Smooth muscle cell (in vitro differentiated cells): ENCODE data around the gene TNS3. TPM values are rescaled to one million over a fixed set of nuclear protein-coding genes. Genes with fewer than 3 reads are reported as not detected.

Source experiments
- DNase-seq: peaks from one replicate; lab custom pipeline; 2025; ENCODE audit not compliant: unreplicated experiment; lab: John Stamatoyannopoulos, UW
- H2AFZ ChIP-seq: fragments of 200-600 bp; sonication (generic); 2 replicates; pipeline ENCODE4 v1.6.0; 2016; ENCODE audit warnings: antibody characterized with exemption, low read depth, mild to moderate bottlenecking
- H3F3A ChIP-seq: fragments of 200-600 bp; sonication (generic); 2 replicates; pipeline ENCODE4 v1.6.0; 2017; ENCODE audit warnings: antibody characterized with exemption, low read depth
- H3K27ac ChIP-seq: fragments of 200-600 bp; sonication (generic); 2 replicates; pipeline ENCODE4 v1.5.1; 2016; ENCODE audit warnings: low read depth, mild to moderate bottlenecking
- H3K27me3 ChIP-seq: fragments of 200-600 bp; sonication (generic); 2 replicates; pipeline ENCODE4 v1.6.1; 2016; ENCODE audit warnings: low read depth, mild to moderate bottlenecking
- H3K36me3 ChIP-seq: fragments of 200-600 bp; sonication (generic); 2 replicates; pipeline ENCODE4 v1.5.1; 2016; ENCODE audit warnings: low read depth
- H3K4me1 ChIP-seq: fragments of 200-600 bp; sonication (generic); 2 replicates; pipeline ENCODE4 v1.5.1; 2016; ENCODE audit warnings: low read depth
- H3K4me2 ChIP-seq: fragments of 200-600 bp; sonication (generic); 2 replicates; pipeline ENCODE4 v1.6.0; 2016; ENCODE audit warnings: mild to moderate bottlenecking
- H3K4me3 ChIP-seq: fragments of 200-600 bp; sonication (generic); 2 replicates; pipeline ENCODE4 v1.5.1; 2016; ENCODE audit warnings: mild to moderate bottlenecking
- H3K79me2 ChIP-seq: fragments of 200-600 bp; sonication (generic); 2 replicates; pipeline ENCODE4 v1.6.0; 2016; ENCODE audit warnings: low read depth, mild to moderate bottlenecking
- H3K9ac ChIP-seq: fragments of 200-600 bp; sonication (generic); 2 replicates; pipeline ENCODE4 v1.6.0; 2016; ENCODE audit warnings: low read depth
- H3K9me3 ChIP-seq: fragments of 200-600 bp; sonication (generic); replicated peaks from 2 replicates; pipeline ENCODE4 v1.5.1; 2016; ENCODE audit warnings: low read depth
- H4K20me1 ChIP-seq: fragments of 200-600 bp; sonication (generic); 2 replicates; pipeline ENCODE4 v1.6.0; 2016; ENCODE audit warnings: low read depth
- CTCF ChIP-seq: fragments of 200-600 bp; sonication (generic); IDR thresholded peaks from 2 replicates; pipeline ENCODE4 v1.5.1; 2017; ENCODE audit warnings: borderline replicate concordance, mild to moderate bottlenecking, antibody characterized with exemption; ENCODE audit not compliant: insufficient read depth, poor library complexity, severe bottlenecking
- WGBS: methylation state at CpG from one replicate; pipeline ENCODE4 v1.1.7; 2016; ENCODE audit warnings: low lambda C conversion rate; 5-methylcytosine and 5-hydroxymethylcytosine counted together
- polyA plus RNA-seq: library from polyadenylated mRNA; unstranded; fragments of >200 nt; fragmentation: Nextera tagmentation; extraction: Ambion mirVana; gene quantifications from 2 replicates; pipeline ENCODE4 v1.2.1, GENCODE V29; 2016
- total RNA-seq: library from RNA; depleted of rRNA; stranded (reverse); fragments of >200 nt; gene quantifications from 2 replicates; pipeline ENCODE4 v1.2.3, GENCODE V29; 2014

TNS3 gene
- total and polyA plus RNA-seq, 2 experiments from 2014 or later: 32.6 to 50.5 TPM

GRCh38 chr7:47584536-47584895, 2.6 kb upstream of the TNS3 start:
- H3K9me3 ChIP-seq: no peaks in the 10 kb centered on the region
- no peaks in the 10 kb centered on the region for H3K36me3 ChIP-seq
- no peak overlapping the region for H3K4me3 ChIP-seq
- H4K20me1 ChIP-seq: no peaks in the 10 kb centered on the region
- H3K9ac ChIP-seq: no peak overlapping the region
- 91% methylated on average over 2 of the region's 2 CpGs for WGBS
- TF ChIP-seq CTCF: no peak
- no peak overlapping the region for H2AFZ ChIP-seq
- peaks cover 6% of the 10 kb centered on the region for H3F3A ChIP-seq
- no peaks in the 10 kb centered on the region for H3K27me3 ChIP-seq
- H3K4me2 ChIP-seq: no peak overlapping the region
- peaks cover 16% of the 10 kb centered on the region for H3K4me1 ChIP-seq
- no peak overlapping the region for H3K27ac ChIP-seq
- DNase-seq: no peak
- peaks cover 23% of the 10 kb centered on the region for H3K79me2 ChIP-seq

GRCh38 chr7:47583739-47584535, 2.0 kb upstream of the TNS3 start:
- H2AFZ ChIP-seq: no peak overlapping the region
- H3K9ac ChIP-seq: no peak overlapping the region
- H3K36me3 ChIP-seq: no peaks in the 10 kb centered on the region
- H4K20me1 ChIP-seq: no peaks in the 10 kb centered on the region
- no peak for TF ChIP-seq CTCF
- 85% methylated on average over 11 of the region's 11 CpGs for WGBS
- peaks cover 16% of the 10 kb centered on the region for H3K4me1 ChIP-seq
- H3K27ac ChIP-seq: no peak overlapping the region
- H3K79me2 ChIP-seq: peaks cover 27% of the 10 kb centered on the region
- H3K27me3 ChIP-seq: no peaks in the 10 kb centered on the region
- H3K4me2 ChIP-seq: no peak overlapping the region
- DNase-seq: no peak
- no peak overlapping the region for H3K4me3 ChIP-seq
- no peaks in the 10 kb centered on the region for H3K9me3 ChIP-seq
- peaks cover 11% of the 10 kb centered on the region for H3F3A ChIP-seq

- H2AFZ ChIP-seq: no peak overlapping the region
- no peak overlapping the region for H3K9ac ChIP-seq
- H3K79me2 ChIP-seq: peaks cover 30% of the 10 kb centered on the region
- TF ChIP-seq CTCF: no peak
- peaks cover 18% of the 10 kb centered on the region for H3F3A ChIP-seq
- no peak overlapping the region for H3K27ac ChIP-seq
- H3K4me2 ChIP-seq: peak overlapping the region; percentile 98
- WGBS: 84% methylated on average over 15 of the region's 15 CpGs
- no peaks in the 10 kb centered on the region for H3K36me3 ChIP-seq
- no peak overlapping the region for H3K4me3 ChIP-seq
- no peaks in the 10 kb centered on the region for H3K9me3 ChIP-seq
- no peaks in the 10 kb centered on the region for H3K27me3 ChIP-seq
- peaks cover 16% of the 10 kb centered on the region for H3K4me1 ChIP-seq
- H4K20me1 ChIP-seq: no peaks in the 10 kb centered on the region
- DNase-seq: no peak
Measured at GRCh38 chr7:47582764-47583738, 1.1 kb upstream of the TNS3 start.
